Measurements from ENCODE around the gene RAB11FIP5. TPM values are rescaled to one million over a fixed set of nuclear protein-coding genes. Genes with fewer than 3 reads are reported as not detected.

RAB11FIP5 gene
- total RNA-seq, 2 experiments from 2014 or later = 12.6 to 13.8 TPM

DNA sequence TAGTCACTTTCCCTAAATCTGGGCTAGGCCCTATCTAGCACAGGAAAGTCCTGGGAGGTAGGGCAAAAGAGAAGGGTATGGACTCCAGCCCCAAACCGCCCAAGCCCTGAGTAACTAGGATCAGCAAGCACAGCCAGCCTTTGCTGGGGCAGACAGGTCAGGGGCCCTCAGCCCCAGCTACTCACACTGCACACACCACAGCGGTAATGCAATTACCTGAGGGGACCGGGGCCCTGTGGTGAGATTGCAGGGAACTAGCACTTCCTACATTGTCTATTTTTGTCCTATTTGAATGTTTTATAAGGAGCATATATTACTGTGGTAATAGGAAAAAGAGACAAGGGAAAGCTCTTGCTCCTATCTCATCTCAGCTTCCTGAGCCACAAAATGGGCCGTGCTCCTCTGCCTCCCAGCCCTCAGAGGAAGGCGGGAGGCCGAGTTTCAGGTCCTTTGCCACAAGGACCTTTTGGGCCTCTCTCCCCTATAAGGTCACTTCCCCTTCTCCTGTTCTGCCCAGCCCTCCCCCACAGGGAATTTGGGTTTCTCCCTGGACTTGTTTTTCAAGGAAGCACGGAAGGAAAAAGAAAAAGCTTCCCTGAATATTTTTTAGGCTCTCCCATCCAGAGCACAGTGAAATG, 20.5 kb downstream of the RAB11FIP5 start:
- Histone ChIP-seq H3K27me3 (ENCODE audit: control insufficient read depth in 1 of 2, insufficient read depth in 2 of 2, low read length in 2 of 2) (no peaks in the 10 kb centered on the region), H3K4me1 (ENCODE audit: insufficient read depth, low read length) (no peaks in the 10 kb centered on the region), H3K9me3 (ENCODE audit: control insufficient read depth in 1 of 2, insufficient read depth in 1 of 2, low read length in 2 of 2) (no peaks in the 10 kb centered on the region), H3K4me3 (ENCODE audit: low read length) (no peak overlapping the region), H3K27ac (ENCODE audit: low read depth in 1 of 2, low read length in 2 of 2) (no peak overlapping the region), H3K36me3 (ENCODE audit: insufficient read depth, low read length) (no peaks in the 10 kb centered on the region)
- no peak overlapping the region for H3K4me3 Mint-ChIP-seq
- H3K9me3 Mint-ChIP-seq = no peaks in the 10 kb centered on the region
- H3K27me3 Mint-ChIP-seq = no peaks in the 10 kb centered on the region
- ChIA-PET CTCF (no interaction called here), POLR2A (no interaction called here)
- intact Hi-C loops (cut with DNase I, micrococcal nuclease) = no loop called here
- DNase-seq = no peak
- TF ChIP-seq, protein P1, sequence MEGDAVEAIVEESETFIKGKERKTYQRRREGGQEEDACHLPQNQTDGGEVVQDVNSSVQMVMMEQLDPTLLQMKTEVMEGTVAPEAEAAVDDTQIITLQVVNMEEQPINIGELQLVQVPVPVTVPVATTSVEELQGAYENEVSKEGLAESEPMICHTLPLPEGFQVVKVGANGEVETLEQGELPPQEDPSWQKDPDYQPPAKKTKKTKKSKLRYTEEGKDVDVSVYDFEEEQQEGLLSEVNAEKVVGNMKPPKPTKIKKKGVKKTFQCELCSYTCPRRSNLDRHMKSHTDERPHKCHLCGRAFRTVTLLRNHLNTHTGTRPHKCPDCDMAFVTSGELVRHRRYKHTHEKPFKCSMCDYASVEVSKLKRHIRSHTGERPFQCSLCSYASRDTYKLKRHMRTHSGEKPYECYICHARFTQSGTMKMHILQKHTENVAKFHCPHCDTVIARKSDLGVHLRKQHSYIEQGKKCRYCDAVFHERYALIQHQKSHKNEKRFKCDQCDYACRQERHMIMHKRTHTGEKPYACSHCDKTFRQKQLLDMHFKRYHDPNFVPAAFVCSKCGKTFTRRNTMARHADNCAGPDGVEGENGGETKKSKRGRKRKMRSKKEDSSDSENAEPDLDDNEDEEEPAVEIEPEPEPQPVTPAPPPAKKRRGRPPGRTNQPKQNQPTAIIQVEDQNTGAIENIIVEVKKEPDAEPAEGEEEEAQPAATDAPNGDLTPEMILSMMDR (IDR thresholded peaks at IDR 0.05) = no peak
- H3K4me1 Mint-ChIP-seq (ENCODE audit: low read depth) = no peaks in the 10 kb centered on the region
- H3K27ac Mint-ChIP-seq = no peak overlapping the region
- ATAC-seq (ENCODE audit: poor library complexity) = no peak
- H3K36me3 Mint-ChIP-seq (ENCODE audit: low read depth) = no peaks in the 10 kb centered on the region

DNA sequence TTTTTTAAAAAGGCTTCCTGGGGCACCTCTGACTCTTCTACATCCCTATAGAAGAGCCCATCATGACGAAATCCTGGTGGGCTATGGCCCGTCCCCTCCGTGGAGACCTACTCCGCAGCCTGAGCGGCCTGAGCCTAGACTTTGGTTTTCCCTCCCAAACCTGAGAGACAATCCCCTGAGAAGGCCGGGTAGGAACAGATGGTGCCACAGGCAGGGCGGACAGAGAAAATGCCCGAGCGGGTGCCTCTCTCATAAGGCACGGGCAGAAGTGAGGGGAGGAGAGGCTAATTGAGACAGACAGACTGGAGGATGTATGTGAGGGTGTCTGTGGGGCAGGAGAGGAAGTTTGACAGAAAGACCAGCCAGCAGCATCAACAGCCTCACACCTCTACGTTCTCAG, 21.1 kb downstream of the RAB11FIP5 start:
- H3K36me3 Mint-ChIP-seq (ENCODE audit: low read depth) = no peaks in the 10 kb centered on the region
- no peaks in the 10 kb centered on the region for H3K27me3 Mint-ChIP-seq
- DNase-seq = no peak
- intact Hi-C loops (cut with DNase I, micrococcal nuclease) = no loop called here
- no peaks in the 10 kb centered on the region for H3K36me3 ChIP-seq (ENCODE audit: insufficient read depth, low read length)
- no peaks in the 10 kb centered on the region for H3K9me3 Mint-ChIP-seq
- H3K27me3 ChIP-seq (ENCODE audit: control insufficient read depth in 1 of 2, insufficient read depth in 2 of 2, low read length in 2 of 2) = no peaks in the 10 kb centered on the region
- CTCF ChIA-PET = no interaction called here
- POLR2A ChIA-PET = no interaction called here
- H3K4me3 Mint-ChIP-seq = no peak overlapping the region
- H3K4me3 ChIP-seq (ENCODE audit: low read length) = no peak overlapping the region
- no peaks in the 10 kb centered on the region for H3K4me1 ChIP-seq (ENCODE audit: insufficient read depth, low read length)
- H3K27ac Mint-ChIP-seq = no peak overlapping the region
- no peak for ATAC-seq (ENCODE audit: poor library complexity)
- TF ChIP-seq, protein P1 (IDR thresholded peaks at IDR 0.05) = no peak
- no peaks in the 10 kb centered on the region for H3K4me1 Mint-ChIP-seq (ENCODE audit: low read depth)
- no peaks in the 10 kb centered on the region for H3K9me3 ChIP-seq (ENCODE audit: control insufficient read depth in 1 of 2, insufficient read depth in 1 of 2, low read length in 2 of 2)
- H3K27ac ChIP-seq (ENCODE audit: low read depth in 1 of 2, low read length in 2 of 2) = no peak overlapping the region

DNA sequence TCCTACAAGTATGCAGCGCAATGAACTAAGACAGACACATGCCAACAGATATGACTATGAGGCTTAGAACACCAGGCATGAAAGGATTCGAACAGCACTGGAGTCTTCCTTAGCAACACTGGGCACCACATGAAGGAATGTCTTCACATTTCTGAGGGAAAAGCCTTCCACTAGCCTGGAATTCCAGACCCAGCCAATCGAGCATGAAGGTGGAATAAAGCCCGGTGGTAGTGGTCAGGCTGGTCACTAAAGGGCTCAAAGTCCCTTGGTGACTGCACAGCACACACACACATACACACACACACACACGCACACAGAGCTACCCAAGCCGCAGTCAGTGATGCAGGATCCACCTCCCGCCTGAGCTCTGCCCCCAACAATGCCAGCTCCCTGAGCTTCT, 21.6 kb downstream of the RAB11FIP5 start:
- POLR2A ChIA-PET = no interaction called here
- CTCF ChIA-PET = no interaction called here
- H3K27me3 Mint-ChIP-seq = no peaks in the 10 kb centered on the region

More for the DNA sequence above, 21.6 kb downstream of the RAB11FIP5 start:
- H3K9me3 Mint-ChIP-seq = no peaks in the 10 kb centered on the region
- ATAC-seq (ENCODE audit: poor library complexity) (no peak), DNase-seq (no peak)
- no peaks in the 10 kb centered on the region for H3K4me1 ChIP-seq (ENCODE audit: insufficient read depth, low read length)
- H3K4me3 ChIP-seq (ENCODE audit: low read length) = no peak overlapping the region
- no peaks in the 10 kb centered on the region for H3K9me3 ChIP-seq (ENCODE audit: control insufficient read depth in 1 of 2, insufficient read depth in 1 of 2, low read length in 2 of 2)
- no peak overlapping the region for H3K27ac Mint-ChIP-seq
- no peak overlapping the region for H3K4me3 Mint-ChIP-seq
- H3K36me3 ChIP-seq (ENCODE audit: insufficient read depth, low read length) = no peaks in the 10 kb centered on the region
- no peaks in the 10 kb centered on the region for H3K36me3 Mint-ChIP-seq (ENCODE audit: low read depth)
- intact Hi-C loops (cut with DNase I, micrococcal nuclease) = no loop called here
- no peaks in the 10 kb centered on the region for H3K4me1 Mint-ChIP-seq (ENCODE audit: low read depth)
- H3K27ac ChIP-seq (ENCODE audit: low read depth in 1 of 2, low read length in 2 of 2) = no peak overlapping the region
- no peaks in the 10 kb centered on the region for H3K27me3 ChIP-seq (ENCODE audit: control insufficient read depth in 1 of 2, insufficient read depth in 2 of 2, low read length in 2 of 2)
- TF ChIP-seq, protein P1 (IDR thresholded peaks at IDR 0.05) = no peak

Data from CD4-positive, alpha-beta T cell (primary cell).